Measurements from ENCODE around the gene KRTAP6-3.

DNA sequence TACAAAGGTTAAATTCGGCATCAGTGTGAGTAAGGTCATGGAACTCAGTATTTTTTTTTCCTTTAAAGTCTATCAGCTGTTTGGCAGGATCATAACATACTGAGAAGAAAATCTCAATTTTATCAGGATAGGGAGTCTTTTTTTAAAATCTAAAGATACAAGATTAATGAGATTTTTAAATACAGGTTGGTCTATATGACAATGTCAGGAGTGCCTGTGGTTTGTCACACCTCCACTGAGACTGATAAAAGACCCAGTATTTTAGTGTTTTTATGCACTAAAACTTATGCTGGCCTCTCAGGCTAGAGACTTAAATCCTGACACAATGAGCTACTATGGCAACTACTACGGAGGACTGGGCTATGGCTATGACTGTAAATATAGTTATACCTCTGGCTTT lies 50.3 kb downstream of the KRTAP6-3 start, which contains the start of gene KRTAP20-3:
- TF ChIP-seq POLR2A (IDR thresholded peaks at IDR 0.05), result no peak
- TF ChIP-seq, protein P1, sequence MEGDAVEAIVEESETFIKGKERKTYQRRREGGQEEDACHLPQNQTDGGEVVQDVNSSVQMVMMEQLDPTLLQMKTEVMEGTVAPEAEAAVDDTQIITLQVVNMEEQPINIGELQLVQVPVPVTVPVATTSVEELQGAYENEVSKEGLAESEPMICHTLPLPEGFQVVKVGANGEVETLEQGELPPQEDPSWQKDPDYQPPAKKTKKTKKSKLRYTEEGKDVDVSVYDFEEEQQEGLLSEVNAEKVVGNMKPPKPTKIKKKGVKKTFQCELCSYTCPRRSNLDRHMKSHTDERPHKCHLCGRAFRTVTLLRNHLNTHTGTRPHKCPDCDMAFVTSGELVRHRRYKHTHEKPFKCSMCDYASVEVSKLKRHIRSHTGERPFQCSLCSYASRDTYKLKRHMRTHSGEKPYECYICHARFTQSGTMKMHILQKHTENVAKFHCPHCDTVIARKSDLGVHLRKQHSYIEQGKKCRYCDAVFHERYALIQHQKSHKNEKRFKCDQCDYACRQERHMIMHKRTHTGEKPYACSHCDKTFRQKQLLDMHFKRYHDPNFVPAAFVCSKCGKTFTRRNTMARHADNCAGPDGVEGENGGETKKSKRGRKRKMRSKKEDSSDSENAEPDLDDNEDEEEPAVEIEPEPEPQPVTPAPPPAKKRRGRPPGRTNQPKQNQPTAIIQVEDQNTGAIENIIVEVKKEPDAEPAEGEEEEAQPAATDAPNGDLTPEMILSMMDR (IDR thresholded peaks at IDR 0.05), result no peak
- no peak for TF ChIP-seq EP300 (IDR thresholded peaks at IDR 0.05)
